ENCODE measurements around the gene ROCK1.
"Not testable (repeated sequence)": the region's sequence is repeated elsewhere in the genome, so short reads cannot be mapped to it uniquely, and the experiment has no call there.

ROCK1 gene

GRCh38 chr18:21049306-21049705 lies 62.3 kb downstream of the ROCK1 start:
- no peak for DNase-seq

DNA sequence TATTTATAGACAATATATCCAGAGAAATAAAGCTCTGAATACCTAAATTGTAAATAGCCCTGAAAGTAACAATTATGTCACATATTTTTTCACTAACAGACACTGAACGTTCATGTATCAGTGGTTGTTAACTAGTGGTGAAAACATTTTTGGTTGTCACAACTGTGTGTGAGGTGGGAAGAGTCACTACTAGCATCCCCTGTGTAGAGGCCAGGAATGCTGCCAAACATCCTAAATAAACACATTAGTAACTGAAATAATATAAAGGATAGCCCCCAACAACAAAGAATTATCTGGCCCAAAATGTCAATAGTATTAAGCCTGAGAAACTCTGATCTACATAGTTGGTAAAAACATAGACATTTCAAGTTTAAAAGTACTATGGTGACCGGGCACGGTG lies 64.5 kb downstream of the ROCK1 start:
- DNase-seq, result no peak

DNA sequence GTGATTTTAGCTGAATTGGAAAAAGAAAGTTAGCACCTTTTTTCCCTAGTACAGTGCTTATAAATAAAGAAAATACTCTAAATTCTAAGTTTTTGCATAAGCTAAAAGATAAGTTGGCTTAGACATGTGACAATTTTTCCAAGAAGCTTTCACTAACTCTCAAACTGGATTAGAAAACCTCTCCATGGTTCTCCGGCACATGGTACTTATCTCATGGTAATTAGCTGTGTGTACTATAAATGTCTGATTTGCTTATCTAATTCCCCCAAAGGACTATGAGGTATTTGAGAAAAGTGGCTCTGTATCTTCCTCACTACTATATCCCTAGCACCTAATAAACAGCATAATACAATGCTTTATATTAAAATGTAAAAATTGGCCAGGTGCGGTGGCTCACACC lies 71.1 kb downstream of the ROCK1 start:
- no peak for DNase-seq

DNA sequence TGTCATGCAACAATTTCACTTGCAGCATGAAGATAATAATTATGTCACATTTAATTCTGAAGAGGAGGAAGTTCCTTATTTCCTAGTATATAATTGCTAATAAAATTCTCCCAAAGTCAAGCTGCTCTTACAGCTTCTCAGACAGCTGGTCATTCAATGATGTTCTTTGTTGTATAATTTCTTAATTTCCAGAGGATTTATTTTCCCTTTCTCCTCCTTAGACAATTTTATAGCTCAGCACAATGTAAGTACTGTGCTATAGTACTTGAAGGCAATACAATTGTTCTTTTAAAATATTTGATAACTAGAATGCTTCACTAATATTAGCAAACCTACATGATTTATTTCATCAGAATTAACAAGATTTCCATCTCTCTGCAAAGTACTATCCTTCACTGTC lies 73.4 kb downstream of the ROCK1 start:
- no peak for DNase-seq

GRCh38 chr18:21031845-21032244 lies 79.8 kb downstream of the ROCK1 start:
- no peak for DNase-seq

DNA sequence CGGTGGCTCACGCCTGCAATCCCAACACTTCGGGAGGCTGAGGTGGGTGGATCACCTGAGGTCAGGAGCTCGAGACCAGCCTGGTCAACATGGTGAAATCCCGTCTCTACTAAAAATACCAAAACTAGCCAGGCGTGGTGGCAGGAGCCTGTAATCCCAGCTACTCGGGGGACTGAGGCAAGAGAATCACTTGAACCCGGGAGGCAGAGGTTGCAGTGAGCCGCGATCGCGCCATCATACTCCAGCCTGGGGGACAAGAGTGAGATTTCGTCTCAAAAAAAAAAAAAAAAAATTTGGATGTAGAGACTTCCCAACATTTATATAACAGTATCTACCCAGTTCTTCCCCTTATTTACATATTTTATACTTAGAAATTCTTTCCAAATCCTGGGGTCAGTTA lies 93.4 kb downstream of the ROCK1 start:
- DNase-seq, result not testable (repeated sequence)

- no peak for DNase-seq
These were observed 99.3 kb downstream of the ROCK1 start for GRCh38 chr18:21012308-21012707.

GRCh38 chr18:21004726-21005125 lies 106.9 kb downstream of the ROCK1 start:
- DNase-seq, result no peak

GRCh38 chr18:21000667-21001066 lies 110.9 kb downstream of the ROCK1 start:
- DNase-seq, result no peak

GRCh38 chr18:20997371-20997770 lies 114.2 kb downstream of the ROCK1 start:
- DNase-seq, result no peak

GRCh38 chr18:20996418-20996817 lies 115.2 kb downstream of the ROCK1 start:
- DNase-seq, result no peak

GRCh38 chr18:20988726-20989125 lies 122.9 kb downstream of the ROCK1 start:
- DNase-seq, result no peak

- DNase-seq, result no peak
These were observed 136.5 kb downstream of the ROCK1 start for GRCh38 chr18:20975077-20975476.

DNA sequence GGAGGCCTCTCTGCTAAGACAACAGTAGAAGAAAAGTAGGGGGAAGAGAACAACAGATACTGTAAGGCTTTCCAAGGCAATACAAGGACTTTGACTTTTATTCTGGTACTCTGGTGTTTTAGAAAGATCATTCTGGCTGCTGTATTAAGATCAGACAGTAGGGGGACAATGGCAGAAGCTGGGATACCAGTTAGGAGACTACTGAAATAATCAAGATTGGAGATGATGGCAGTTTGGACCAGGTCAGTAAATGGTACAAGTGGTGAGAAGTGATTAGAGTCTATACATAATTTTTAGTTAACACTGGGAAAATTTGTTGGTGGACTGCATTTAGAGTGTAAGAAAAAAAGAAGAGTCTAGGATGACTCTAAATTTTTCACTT lies 139.7 kb downstream of the ROCK1 start:
- no peak for DNase-seq

DNA sequence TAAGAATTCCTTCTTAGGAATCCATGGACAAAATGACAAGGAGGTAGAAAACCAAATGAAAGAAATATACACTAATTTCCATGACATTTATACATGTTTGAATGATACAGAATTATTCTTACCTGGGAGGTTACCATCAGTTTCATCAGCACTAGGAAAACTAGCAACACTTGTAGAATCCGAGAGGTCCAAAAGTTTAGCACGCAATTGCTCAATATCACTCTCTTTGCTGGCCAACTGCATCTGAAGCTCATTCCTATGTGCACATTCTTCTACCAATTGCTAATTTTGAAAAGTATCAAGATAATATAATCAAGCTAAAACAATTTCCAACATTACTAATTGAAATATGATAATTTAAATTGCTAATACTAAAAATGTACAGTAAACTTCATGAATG lies 144.8 kb downstream of the ROCK1 start:
- no peak for DNase-seq

DNA sequence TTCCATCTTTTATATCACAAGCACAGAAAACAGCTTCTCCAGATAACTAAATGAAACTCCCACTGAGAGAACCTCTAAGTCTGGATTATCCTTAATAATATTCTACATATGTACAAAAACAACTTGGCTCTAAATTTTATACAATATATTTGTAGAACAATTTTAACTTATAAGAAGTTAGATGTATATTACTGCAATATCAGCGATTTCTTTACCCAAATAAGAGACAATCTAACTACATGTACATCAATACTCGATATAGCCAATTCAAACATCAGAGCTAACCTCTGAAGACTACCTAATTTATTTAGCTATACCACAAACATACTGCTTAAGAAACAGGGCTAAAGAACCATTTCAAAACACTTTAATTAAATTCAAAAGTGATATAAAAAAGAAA lies 148.6 kb downstream of the ROCK1 start:
- no peak for DNase-seq

GRCh38 chr18:20960735-20961134 lies 150.9 kb downstream of the ROCK1 start:
- DNase-seq, result no peak

DNA sequence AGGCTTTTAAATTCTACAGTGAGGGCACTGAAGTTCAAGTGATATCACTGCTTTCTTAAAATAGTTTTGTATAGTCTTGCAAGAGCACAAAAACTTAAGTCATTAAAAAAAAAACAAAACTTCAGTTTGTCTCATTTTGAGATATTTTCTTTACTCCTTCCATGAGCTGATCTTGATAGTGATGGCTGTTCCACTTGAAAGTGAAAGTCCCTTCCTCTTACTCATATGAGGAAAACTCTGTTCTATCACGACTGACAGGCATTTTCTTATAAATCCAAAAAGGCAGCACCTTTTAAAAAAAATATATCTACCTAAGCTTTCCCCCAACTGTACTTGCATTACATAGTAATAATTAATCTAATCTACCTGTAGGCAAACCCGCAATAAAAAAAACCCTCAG lies 160.8 kb downstream of the ROCK1 start:
- not testable (repeated sequence) for DNase-seq

All from cerebellar nuclear complex (tissue), 1 donor.